Lung (tissue), 12 donors: Measurements from ENCODE around the gene GFI1B. TPM values are rescaled to one million over a fixed set of nuclear protein-coding genes. Genes with fewer than 3 reads are reported as not detected.
"Not testable (repeated sequence)": the region's sequence is repeated elsewhere in the genome, so short reads cannot be mapped to it uniquely, and the experiment has no call there.

Source experiments
- ATAC-seq: fragments of 200-7000 bp; cut with Tn5 transposase; one replicate; pipeline ENCODE4 v1.9.1; 2020; ENCODE audit warnings: moderate number of reproducible peaks; ENCODE audit not compliant: insufficient read depth, low FRiP score
- DNase-seq, 3 donors: peaks; one replicate each; pipeline ENCODE4 v3.0.0-alpha.2; 2013 to 2017
- H3K27ac ChIP-seq, 2 donors: one replicate each; pipeline ENCODE4 v1.5.1; 2013; ENCODE audit warnings: mild to moderate bottlenecking in 2 of 2, moderate library complexity in 2 of 2, control low read depth in 1 of 2, inconsistent platforms in 1 of 2, low read depth in 1 of 2, low read length in 1 of 2
- H3K27me3 ChIP-seq, 3 donors: one replicate each; pipeline ENCODE4 v1.5.1; 2013; ENCODE audit warnings: low read length in 2 of 3; ENCODE audit not compliant: control insufficient read depth in 3 of 3, insufficient read depth in 3 of 3
- H3K36me3 ChIP-seq, 4 donors: one replicate each; pipeline ENCODE4 v1.5.1; 2013; ENCODE audit warnings: low read length in 4 of 4, mild to moderate bottlenecking in 1 of 4, moderate library complexity in 1 of 4; ENCODE audit not compliant: control insufficient read depth in 4 of 4, insufficient read depth in 4 of 4
- H3K4me1 ChIP-seq, 5 donors: one replicate each; pipeline ENCODE4 v1.5.1; 2013; ENCODE audit warnings: low read length in 5 of 5, mild to moderate bottlenecking in 2 of 5, moderate library complexity in 1 of 5; ENCODE audit not compliant: control insufficient read depth in 5 of 5, insufficient read depth in 5 of 5
- H3K4me3 ChIP-seq: one replicate; pipeline ENCODE4 v1.5.1; 2013; ENCODE audit warnings: mild to moderate bottlenecking, control low read depth, moderate library complexity
- H3K9ac ChIP-seq, 2 donors: one replicate each; pipeline ENCODE4 v1.5.1; 2013; ENCODE audit warnings: low read length in 2 of 2, control low read depth in 1 of 2; ENCODE audit not compliant: insufficient read depth in 1 of 2
- H3K9me3 ChIP-seq, 4 donors: one replicate each; pipeline ENCODE4 v1.5.1; 2013; ENCODE audit warnings: low read length in 3 of 4, mild to moderate bottlenecking in 1 of 4, moderate library complexity in 1 of 4; ENCODE audit not compliant: control insufficient read depth in 4 of 4, insufficient read depth in 3 of 4
- CTCF ChIP-seq: IDR thresholded peaks from 2 replicates; pipeline ENCODE4 v1.5.1; 2012; ENCODE audit warnings: mild to moderate bottlenecking; ENCODE audit errors: control extremely low read depth, extremely low read depth
- WGBS, 2 donors: extraction: QIAGEN DNeasy Blood & Tissue Kit; methylation state at CpG; one replicate each; pipeline ENCODE4 v1.1.7; 2013; 5-methylcytosine and 5-hydroxymethylcytosine counted together
- polyA plus RNA-seq, 2 donors: library from polyadenylated mRNA; stranded (reverse); fragments of 200-250 nt; gene quantifications; one replicate each; pipeline ENCODE4 v1.2.1, GENCODE V29; 2013
- total RNA-seq, 2 donors: library from RNA; depleted of rRNA in 1 of 2; stranded (reverse); fragments of >200 nt in 1 of 2; gene quantifications; one replicate each; pipeline ENCODE4 v1.2.1, GENCODE V29; 2014 to 2021
- donor health status: control.
- donor health status: control.
- donor health status: Bipolar disorder and iron deficiency.
- donor health status: healthy.
- donor health status: DM: yes; HTN: yes; CAD: no.

Gene GFI1B
- total and polyA plus RNA-seq, 4 donors: 0.25 to 1.4 (median 0.76) TPM

GRCh38 chr9:132989414-132989996 lies 11.0 kb downstream of the GFI1B start:
- peaks cover 0 to 2% (median 0%) of the 10 kb centered on the region in 4 donors for H3K9me3 ChIP-seq
- DNase-seq: no peak
- H3K36me3 ChIP-seq: no peaks in the 10 kb centered on the region
- H3K27me3 ChIP-seq: peaks cover 0 to 5% (median 2%) of the 10 kb centered on the region in 3 donors
- H3K4me1 ChIP-seq: peaks cover 0 to 8% (median 0%) of the 10 kb centered on the region in 5 donors
- H3K9ac ChIP-seq: no peak overlapping the region
- TF ChIP-seq CTCF: no peak
- H3K4me3 ChIP-seq: no peak overlapping the region
- ATAC-seq: no peak
- no peak overlapping the region for H3K27ac ChIP-seq
- 79 to 88% methylated on average over 23 of the region's 23 CpGs for WGBS, 2 donors

DNA sequence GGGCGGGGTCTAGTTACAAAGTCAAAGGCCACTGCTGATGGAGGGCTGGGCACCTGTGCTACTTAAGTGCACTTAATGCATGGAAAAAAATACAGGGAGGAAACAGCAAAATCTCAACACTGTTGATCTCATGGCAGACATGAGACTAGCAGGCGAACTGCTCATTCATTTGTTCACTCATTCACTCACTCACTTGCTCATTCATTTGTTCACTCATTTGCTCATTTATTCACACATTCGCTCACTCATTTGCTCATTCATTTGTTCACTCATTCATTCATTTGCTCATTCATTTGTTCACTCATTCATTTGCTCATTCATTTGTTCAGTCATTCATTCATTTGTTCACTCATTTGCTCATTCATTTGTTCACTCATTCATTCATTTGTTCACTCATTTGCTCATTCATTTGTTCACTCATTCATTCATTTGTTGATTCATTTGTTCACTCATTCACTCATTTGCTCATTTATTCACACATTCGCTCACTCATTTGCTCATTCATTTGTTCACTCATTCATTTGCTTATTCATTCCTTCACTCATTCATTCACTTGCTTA lies 11.6 kb downstream of the GFI1B start:
- ATAC-seq: not testable (repeated sequence)
- WGBS, 2 donors: 79 to 81% methylated on average over 4 of the region's 4 CpGs

GRCh38 chr9:132990781-132991180 lies 12.3 kb downstream of the GFI1B start:
- ATAC-seq (no peak), DNase-seq (no peak)
- Histone ChIP-seq H3K4me3 (no peak overlapping the region), H3K9me3 (peaks cover 0 to 2% (median 0%) of the 10 kb centered on the region in 4 donors), H3K9ac (no peak overlapping the region), H3K27ac (no peak overlapping the region), H3K36me3 (no peaks in the 10 kb centered on the region), H3K27me3 (peaks cover 0 to 2% (median 1%) of the 10 kb centered on the region in 3 donors), H3K4me1 (peaks cover 0 to 13% (median 0%) of the 10 kb centered on the region in 5 donors)
- 90 to 96% methylated on average over 14 of the region's 14 CpGs for WGBS, 2 donors
- no peak for TF ChIP-seq CTCF

More for the DNA sequence above, 11.6 kb downstream of the GFI1B start:
- not testable (repeated sequence) for H3K4me3 ChIP-seq, H3K27me3 ChIP-seq, H3K27ac ChIP-seq, H3K9me3 ChIP-seq, H3K9ac ChIP-seq, H3K36me3 ChIP-seq
- peaks cover 0 to 13% (median 0%) of the 10 kb centered on the region in 5 donors for H3K4me1 ChIP-seq
- peak in 2 of 3 donors; percentile 27 to 29 for DNase-seq

GRCh38 chr9:132991351-132992300 lies 13.1 kb downstream of the GFI1B start:
- TF ChIP-seq CTCF: no peak
- no peak overlapping the region for H3K9ac ChIP-seq
- peaks cover 0 to 13% (median 0%) of the 10 kb centered on the region in 5 donors for H3K4me1 ChIP-seq
- ATAC-seq: no peak
- peaks cover 0 to 2% (median 0%) of the 10 kb centered on the region in 4 donors for H3K9me3 ChIP-seq
- H3K4me3 ChIP-seq: no peak overlapping the region
- peaks cover 0 to 2% (median 0%) of the 10 kb centered on the region in 3 donors for H3K27me3 ChIP-seq
- no peak for DNase-seq
- no peaks in the 10 kb centered on the region for H3K36me3 ChIP-seq
- H3K27ac ChIP-seq: no peak overlapping the region
- 29 to 37% methylated on average over 16 of the region's 16 CpGs for WGBS, 2 donors
